HG03457 (cell line): ENCODE data around the gene FDX2.
A peak's percentile ranks its signal among the peaks of the same experiment; 100 is the strongest.

Source experiments
- ATAC-seq: cut with Tn5 transposase; IDR thresholded peaks from one replicate; pipeline ENCODE4 v1.9.1; 2021; ENCODE audit warnings: moderate number of reproducible peaks; ENCODE audit not compliant: unreplicated experiment

Gene FDX2

DNA sequence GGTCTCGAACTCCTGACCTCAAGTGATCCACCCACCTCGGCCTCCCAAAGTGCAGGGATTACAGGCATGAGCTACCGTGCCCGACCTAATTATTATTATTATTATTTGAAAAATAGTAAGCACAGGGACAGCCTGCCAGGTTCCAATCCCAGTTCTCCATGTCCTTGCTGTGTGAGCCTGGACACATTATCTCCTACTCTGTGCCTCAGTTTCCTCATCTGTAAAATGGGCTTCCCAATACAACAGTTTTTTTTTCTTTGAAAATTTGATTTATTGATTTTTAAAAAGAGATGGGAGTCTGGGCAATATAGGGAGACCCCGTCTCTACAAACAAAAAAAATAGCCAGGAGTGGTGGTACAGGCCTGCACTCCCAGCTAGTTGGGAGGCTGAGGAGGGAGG, 9.5 kb downstream of the FDX2 start:
- no peak for ATAC-seq

DNA sequence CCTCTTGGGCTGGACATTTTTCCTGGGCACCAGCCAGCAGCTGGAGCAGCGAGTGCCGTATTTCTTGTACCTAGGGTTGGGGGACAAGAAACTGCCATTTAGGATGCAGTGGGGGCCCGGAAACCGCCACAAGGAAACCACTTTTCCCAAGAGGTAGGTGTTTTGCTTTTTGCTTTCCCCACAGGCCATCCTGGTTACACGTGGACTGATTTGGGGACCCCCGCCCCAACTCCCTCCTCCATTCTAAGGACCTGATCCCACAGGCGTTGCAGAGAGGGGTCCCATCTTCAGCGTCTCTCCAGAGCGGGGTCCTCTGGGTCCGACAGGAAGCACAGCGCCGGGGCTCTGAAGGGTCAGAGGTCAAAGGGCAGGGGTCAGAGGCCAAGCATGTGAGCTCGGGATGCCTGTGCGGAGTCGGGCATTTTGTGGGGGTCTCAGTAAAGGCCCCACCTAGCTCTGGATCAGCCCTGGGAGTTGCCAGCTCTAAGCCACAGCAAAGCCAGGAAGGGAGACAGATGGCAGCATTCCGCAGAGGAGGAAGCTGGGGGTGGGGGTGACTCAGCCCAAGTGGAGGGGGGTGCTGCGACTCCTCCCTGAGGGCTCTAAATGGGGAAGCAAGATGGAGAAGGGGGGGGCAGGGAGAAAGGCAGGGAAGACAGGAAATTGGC, 10.5 kb downstream of the FDX2 start:
- no peak for ATAC-seq

DNA sequence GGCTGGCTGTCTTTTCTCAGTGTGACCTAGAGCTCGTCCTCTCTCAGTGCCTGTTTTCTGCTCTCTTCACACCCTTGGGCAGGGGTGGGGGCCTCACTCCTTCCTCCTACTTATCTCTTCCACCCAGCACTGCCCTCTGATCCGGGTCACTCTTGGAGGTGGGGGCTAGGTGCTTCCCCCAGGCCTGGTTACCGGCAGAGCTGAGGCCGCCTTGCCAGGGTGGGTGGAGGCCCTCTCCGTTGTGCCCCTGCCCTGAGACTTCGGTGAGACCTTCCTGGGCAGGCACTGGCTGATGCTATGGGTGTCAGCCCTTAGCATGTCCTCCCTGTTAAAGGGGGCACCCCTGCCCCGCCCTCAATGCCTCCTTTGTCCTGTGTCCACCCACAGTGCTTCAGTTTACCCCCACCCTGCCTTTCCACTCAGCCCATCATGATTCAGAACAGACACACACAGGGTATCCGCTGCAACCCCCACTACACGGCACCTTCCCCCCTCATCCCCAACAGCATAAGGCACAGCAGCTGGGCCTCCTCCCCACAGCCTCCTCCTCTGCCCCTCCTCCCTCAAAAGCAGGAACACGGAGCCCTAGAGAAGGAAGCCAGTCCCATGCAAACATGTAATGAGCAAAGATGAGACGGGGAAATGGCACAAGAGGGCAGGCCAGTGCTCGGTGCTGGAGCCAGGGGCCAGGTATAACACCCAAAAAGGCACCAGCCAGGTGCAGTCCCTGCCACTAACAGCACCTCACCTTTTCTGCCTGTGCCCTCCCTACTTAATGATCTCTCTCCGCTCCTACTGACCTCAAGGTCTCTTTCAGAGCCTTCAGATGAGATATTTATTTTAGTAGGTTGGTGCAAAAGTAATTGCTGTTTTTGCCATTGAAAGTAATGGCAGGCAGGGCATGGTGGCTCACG, 16.0 kb downstream of the FDX2 start:
- no peak for ATAC-seq

DNA sequence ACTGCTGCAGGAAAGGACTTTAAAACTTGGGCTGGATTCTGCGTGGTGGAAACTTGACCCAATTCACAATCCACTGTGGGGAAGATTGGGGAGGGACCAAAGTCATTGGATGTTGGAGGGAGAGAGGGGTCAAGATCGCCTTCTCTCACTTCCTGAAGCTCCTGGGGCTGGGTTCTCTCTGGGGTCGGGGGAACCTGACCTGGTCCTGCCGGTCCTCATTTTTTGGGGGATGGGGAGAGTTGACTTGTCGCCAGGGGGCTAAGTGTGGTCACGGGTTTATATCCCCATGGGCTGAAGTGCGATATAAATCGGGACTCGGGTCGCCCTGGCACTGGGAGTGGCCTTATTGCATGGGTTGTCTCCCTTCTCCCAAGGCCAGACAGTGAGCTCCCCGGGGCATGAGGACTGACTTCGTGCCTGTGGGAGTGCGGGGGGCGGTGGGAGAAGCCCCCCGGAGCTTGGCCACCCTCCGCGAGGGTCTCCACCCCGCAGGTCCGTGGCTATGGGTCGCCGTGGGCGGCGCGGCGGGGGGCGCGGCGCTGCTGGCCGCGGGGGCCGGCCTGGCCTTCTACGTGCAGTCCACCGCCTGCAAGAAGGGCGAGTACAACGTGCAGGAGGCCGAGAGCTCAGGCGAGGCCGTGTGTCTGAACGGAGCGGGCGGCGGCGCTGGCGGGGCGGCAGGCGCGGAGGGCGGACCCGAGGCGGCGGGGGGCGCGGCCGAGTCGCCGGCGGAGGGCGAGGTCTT, 19.8 kb downstream of the FDX2 start:
- ATAC-seq, result no peak

DNA sequence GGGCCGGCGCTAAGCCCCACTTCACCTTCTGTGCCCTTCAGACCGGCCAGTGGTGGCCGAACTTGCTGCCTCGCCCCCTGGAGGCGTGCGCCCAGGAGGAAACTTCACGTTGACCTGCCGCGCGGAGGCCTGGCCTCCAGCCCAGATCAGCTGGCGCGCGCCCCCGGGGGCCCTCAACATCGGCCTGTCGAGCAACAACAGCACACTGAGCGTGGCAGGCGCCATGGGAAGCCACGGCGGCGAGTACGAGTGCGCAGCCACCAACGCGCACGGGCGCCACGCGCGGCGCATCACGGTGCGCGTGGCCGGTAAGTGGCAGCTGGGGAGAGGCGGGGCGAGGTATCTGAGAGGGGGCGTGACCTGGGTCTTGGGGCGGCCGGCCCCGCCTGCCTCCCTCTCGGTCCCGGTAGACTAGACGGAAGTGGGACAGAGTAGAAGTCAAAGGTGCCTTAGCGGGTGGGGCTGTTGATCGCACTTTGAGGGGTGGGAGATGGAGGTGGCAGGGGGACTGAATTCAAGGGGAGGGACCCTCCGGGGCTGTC, 20.4 kb downstream of the FDX2 start:
- ATAC-seq, result no peak

DNA sequence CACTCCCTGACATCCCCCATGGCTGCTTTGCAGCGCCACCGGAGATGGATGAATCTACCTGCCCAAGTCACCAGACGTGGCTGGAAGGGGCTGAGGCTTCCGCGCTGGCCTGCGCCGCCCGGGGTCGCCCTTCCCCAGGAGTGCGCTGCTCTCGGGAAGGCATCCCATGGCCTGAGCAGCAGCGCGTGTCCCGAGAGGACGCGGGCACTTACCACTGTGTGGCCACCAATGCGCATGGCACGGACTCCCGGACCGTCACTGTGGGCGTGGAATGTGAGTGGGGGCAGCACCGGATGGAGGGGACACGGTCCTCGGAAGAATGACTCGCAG, 21.5 kb downstream of the FDX2 start:
- ATAC-seq, result no peak

DNA sequence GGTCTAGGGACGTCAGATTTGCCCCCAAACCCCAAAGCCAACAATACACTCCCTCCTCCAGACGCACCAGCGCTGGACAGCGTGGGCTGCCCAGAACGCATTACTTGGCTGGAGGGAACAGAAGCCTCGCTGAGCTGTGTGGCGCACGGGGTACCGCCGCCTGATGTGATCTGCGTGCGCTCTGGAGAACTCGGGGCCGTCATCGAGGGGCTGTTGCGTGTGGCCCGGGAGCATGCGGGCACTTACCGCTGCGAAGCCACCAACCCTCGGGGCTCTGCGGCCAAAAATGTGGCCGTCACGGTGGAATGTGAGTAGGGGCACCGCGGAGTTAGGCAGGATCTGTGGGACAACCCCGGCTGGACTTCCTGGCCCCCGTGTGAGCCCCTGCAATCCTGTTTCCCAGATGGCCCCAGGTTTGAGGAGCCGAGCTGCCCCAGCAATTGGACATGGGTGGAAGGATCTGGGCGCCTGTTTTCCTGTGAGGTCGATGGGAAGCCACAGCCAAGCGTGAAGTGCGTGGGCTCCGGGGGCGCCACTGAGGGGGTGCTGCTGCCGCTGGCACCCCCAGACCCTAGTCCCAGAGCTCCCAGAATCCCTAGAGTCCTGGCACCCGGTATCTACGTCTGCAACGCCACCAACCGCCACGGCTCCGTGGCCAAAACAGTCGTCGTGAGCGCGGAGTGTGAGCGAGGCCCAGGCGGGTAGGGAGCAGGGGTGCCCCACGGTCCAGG, 22.0 kb downstream of the FDX2 start:
- ATAC-seq, result no peak

DNA sequence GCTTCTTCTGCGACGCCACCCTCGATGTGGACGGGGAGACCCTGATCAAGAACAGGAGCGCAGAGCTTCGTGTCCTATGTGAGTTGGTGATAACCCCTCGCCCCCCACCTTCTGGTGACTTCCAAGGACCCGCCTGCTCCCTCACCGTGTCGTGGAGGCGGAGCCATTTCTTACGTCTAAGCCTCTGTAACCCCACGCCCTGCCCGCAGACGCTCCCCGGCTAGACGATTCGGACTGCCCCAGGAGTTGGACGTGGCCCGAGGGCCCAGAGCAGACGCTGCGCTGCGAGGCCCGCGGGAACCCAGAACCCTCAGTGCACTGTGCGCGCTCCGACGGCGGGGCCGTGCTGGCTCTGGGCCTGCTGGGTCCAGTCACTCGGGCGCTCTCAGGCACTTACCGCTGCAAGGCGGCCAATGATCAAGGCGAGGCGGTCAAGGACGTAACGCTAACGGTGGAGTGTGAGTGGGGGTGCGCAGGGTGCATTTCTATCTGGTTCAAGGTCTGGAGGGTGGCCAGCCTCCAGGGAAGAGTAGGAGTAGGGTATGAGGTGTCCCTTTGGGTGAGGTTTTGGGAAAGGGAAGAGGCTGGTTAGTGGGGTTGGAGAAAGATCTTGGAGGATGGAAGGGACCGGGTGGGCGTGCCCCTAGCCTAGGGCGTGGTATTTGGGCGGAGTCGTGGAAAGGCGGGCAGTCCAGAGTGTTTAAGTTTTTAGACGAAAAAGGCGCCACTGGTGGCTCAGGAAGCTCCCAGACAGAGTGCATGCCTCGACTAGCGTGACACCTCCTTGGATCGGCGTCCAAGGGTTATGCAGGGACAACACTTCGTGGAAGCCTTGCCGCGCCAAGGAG, 22.8 kb downstream of the FDX2 start:
- ATAC-seq, result no peak

DNA sequence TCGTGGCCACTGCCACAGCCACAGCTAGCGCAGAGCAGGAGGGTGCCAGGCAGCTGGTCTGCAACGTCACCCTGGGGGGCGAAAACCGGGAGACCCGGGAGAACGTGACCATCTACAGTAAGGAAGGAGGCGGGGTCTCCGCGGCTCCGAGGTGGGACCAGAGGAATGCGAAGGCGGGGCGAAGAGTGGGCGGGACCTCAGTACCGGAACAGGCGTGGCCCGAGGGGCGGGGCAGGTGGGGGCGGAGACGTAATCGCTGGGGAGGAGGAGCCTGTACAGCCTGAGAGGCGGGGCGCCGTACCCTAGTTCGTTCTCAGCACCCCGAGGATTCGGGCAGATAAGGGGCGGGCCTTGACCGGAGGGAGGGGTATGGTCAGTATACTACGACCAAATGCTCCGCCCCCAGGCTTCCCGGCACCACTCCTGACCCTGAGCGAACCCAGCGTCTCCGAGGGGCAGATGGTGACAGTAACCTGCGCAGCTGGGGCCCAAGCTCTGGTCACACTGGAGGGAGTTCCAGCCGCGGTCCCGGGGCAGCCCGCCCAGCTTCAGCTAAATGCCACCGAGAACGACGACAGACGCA, 23.5 kb downstream of the FDX2 start:
- ATAC-seq, result peak; percentile 34

DNA sequence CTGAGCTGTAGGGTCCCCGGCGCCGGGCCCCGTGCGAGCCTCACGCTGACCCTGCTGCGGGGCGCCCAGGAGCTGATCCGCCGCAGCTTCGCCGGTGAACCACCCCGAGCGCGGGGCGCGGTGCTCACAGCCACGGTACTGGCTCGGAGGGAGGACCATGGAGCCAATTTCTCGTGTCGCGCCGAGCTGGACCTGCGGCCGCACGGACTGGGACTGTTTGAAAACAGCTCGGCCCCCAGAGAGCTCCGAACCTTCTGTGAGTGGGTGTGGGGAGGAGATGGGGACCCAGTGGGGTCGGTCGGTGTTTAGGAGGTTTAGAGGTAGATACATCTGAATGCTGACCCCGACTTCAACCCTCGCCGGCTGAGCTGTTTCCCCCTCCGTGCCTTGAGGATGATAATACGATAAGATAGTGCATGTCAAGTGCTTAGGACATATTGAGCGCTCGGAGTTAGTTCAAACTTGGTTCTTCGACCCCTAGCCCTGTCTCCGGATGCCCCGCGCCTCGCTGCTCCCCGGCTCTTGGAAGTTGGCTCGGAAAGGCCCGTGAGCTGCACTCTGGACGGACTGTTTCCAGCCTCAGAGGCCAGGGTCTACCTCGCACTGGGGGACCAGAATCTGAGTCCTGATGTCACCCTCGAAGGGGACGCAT, 24.1 kb downstream of the FDX2 start:
- no peak for ATAC-seq

DNA sequence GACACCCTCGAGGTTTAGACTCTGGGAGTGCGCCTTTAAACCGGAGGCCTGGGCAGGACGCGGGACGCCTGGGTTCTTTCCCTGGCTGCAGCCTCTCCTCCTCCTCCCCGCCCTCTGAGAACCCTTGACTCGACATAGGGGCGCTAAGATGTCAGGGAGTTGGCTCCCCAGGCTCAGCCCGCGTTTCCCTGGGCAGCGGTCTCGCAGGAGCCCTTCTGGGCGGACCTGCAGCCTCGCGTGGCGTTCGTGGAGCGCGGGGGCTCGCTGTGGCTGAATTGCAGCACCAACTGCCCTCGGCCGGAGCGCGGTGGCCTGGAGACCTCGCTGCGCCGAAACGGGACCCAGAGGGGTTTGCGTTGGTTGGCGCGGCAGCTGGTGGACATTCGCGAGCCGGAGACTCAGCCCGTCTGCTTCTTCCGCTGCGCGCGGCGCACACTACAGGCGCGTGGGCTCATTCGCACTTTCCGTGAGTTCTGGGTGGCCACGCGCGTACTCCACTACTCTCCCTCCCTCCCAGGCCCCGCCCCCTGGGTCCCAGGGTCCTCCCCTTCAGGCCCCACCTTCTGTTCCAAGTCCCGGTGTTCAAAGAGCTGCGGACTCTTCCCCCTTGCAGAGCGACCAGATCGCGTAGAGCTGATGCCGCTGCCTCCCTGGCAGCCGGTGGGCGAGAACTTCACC, 24.8 kb downstream of the FDX2 start:
- no peak for ATAC-seq

DNA sequence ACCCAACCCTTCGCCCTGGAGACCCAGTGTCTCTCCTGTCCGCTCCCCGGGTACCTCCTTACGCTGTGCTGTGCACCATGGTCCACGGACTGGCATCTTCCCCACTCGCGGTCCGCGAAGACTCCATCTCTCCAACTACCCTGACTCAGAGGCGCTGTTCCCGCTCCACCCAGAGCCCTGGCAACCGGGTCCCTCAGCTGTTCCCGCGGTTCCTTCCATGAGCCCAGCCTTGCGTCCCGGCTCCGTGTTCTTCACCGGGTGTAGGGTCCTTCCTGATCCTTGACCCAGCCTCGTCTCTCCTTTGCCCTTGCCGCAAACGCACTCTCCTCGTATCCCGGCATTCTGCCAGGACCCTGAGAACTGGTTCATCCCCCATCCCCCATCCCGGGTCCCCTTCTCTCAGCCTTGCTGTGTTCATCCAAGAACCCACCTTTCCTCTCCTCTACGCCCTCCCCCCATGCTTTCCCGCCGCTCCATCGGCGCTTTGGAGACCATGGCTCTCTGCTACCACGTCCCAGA, 25.4 kb downstream of the FDX2 start:
- no peak for ATAC-seq

DNA sequence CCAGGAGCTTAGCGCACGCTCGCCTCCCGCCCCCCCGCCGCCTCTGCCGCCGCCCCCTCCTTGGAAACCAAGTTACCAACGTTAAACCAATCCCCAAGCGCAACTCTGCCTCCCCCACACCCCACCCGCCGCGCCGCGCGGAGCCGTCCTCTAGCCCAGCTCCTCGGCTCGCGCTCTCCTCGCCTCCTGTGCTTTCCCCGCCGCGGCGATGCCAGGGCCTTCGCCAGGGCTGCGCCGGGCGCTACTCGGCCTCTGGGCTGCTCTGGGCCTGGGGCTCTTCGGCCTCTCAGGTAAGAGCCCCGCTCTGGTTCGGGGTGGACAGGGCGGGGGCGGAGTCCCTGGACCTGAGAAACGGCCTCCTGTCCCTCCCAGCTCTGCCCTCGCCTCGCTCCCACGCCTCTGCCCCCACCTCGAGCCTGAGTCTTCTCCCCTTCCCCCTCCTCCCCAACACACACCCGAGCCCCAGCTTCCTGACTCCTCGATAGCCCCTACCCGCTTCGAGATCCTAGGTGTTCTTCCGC, 25.9 kb downstream of the FDX2 start, which contains the start of gene ICAM5:
Gene ICAM5 (plus strand): TSS at position 117 of the 521 bp plus-strand sequence. CDS start 92 bp downstream, at position 209.
- ATAC-seq, result no peak

DNA sequence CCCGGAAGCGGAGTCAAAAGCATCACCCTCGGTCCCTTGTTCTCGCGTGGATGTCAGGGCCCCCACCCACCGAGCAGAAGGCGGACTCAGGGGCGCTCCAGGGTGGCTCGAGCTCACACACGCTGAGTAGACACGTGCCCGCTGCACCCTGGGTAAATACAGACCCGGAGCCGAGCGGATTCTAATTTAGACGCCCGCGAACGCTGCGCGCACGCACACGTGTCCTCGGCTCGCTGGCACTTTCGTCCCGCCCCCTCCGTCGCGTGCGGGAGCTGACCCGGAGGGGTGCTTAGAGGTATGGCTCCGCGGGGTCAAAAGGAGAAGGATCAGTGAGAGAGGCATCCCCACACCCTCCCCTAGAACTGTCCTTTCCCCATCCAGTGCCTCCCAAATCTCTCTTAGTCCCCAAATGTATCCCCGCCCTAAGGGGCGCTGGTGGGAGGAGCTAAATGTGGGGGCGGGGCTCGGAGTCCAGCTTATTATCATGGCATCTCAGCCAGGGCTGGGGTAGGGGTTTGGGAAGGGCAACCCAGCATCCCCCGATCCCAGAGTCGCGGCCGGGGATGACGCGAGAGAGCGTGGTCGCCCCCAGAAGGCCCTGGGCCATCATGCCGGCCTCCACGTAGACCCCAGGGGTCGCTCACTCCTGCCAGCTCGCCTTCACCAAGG, 26.5 kb downstream of the FDX2 start:
- ATAC-seq, result no peak

DNA sequence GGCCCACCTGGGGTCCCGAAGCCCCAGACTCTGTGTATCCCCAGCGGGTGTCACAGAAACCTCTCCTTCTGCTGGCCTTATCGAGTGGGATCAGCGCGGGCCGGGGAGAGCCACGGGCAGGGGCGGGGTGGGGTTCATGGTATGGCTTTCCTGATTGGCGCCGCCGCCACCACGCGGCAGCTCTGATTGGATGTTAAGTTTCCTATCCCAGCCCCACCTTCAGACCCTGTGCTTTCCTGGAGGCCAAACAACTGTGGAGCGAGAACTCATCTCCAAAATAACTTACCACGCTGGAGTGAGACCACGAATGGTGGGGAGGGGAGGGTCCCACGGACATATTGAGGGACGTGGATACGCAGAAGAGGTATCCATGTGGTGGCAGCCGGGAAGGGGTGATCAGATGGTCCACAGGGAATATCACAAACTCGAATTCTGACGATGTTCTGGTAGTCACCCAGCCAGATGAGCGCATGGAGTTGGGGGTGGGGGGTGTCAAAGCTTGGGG, 27.1 kb downstream of the FDX2 start:
- no peak for ATAC-seq

DNA sequence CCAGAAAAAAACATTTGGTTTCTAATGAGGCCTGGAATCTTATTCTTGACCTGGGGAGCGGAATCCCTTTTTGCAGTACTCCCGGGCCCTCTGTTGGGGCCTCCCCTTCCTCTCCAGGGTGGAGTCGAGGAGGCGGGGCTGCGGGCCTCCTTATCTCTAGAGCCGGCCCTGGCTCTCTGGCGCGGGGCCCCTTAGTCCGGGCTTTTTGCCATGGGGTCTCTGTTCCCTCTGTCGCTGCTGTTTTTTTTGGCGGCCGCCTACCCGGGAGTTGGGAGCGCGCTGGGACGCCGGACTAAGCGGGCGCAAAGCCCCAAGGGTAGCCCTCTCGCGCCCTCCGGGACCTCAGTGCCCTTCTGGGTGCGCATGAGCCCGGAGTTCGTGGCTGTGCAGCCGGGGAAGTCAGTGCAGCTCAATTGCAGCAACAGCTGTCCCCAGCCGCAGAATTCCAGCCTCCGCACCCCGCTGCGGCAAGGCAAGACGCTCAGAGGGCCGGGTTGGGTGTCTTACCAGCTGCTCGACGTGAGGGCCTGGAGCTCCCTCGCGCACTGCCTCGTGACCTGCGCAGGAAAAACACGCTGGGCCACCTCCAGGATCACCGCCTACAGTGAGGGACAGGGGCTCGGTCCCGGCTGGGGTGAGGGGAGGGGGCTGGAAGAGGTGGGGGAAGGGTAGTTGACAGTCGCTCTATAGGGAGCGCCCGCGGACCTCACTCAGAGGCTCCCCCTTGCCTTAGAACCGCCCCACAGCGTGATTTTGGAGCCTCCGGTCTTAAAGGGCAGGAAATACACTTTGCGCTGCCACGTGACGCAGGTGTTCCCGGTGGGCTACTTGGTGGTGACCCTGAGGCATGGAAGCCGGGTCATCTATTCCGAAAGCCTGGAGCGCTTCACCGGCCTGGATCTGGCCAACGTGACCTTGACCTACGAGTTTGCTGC, 28.7 kb downstream of the FDX2 start, which contains the start of gene ICAM4:
Gene ICAM4 (plus strand): TSS at position 153 of the 935 bp plus-strand sequence. CDS start 58 bp downstream, at position 211.
- no peak for ATAC-seq
